Stimulated activated CD8-positive, alpha-beta memory T cell treated with anti-CD3 and anti-CD28 coated beads, Interleukin-7, amount 100 ng/mL, for 4 hours (primary cell): Measurements from ENCODE around the gene TRMT2A.

ENCODE experiments used
- DNase-seq, 2 donors: peaks; one replicate each; pipeline ENCODE4 v3.0.0-alpha.2; 2020; ENCODE audit warnings: low read depth in 2 of 2

Gene TRMT2A

GRCh38 chr22:20135265-20135664, 18.2 kb upstream of the TRMT2A start:
- DNase-seq, result no peak

GRCh38 chr22:20133930-20134549, 17.0 kb upstream of the TRMT2A start:
- no peak for DNase-seq

GRCh38 chr22:20132686-20133246, 15.7 kb upstream of the TRMT2A start:
- no peak for DNase-seq

GRCh38 chr22:20131859-20132685, 15.0 kb upstream of the TRMT2A start:
- DNase-seq, result no peak

- peak in 1 of 2 donors; percentile 56 for DNase-seq
Observed at GRCh38 chr22:20131597-20131858, 14.5 kb upstream of the TRMT2A start, which contains the start of gene ZDHHC8. Gene ZDHHC8, plus strand, starts transcription at chr22:20131804. Its CDS starts 144 bp downstream, at chr22:20131948.

- DNase-seq, result peak; percentile 59 to 79
Observed at GRCh38 chr22:20130731-20131596, 13.9 kb upstream of the TRMT2A start.

GRCh38 chr22:20130319-20130718, 13.3 kb upstream of the TRMT2A start:
- no peak for DNase-seq

GRCh38 chr22:20129747-20130014, 12.7 kb upstream of the TRMT2A start:
- no peak for DNase-seq

- peak; percentile 25 to 34 for DNase-seq
Observed at GRCh38 chr22:20128902-20129746, 12.1 kb upstream of the TRMT2A start.

GRCh38 chr22:20128619-20128901, 11.5 kb upstream of the TRMT2A start:
- DNase-seq, result no peak

GRCh38 chr22:20127869-20128618, 11.0 kb upstream of the TRMT2A start:
- no peak for DNase-seq

GRCh38 chr22:20127318-20127868, 10.4 kb upstream of the TRMT2A start:
- no peak for DNase-seq

- no peak for DNase-seq
Observed at GRCh38 chr22:20126284-20127029, 9.4 kb upstream of the TRMT2A start.

- DNase-seq, result no peak
Observed at GRCh38 chr22:20125201-20126174, 8.5 kb upstream of the TRMT2A start.

GRCh38 chr22:20124083-20124787, 7.2 kb upstream of the TRMT2A start:
- no peak for DNase-seq

- DNase-seq, result no peak
Observed at GRCh38 chr22:20123366-20124082, 6.5 kb upstream of the TRMT2A start.

GRCh38 chr22:20121856-20122415, 4.9 kb upstream of the TRMT2A start:
- DNase-seq, result no peak
